PC-9 (cell line): ENCODE results near the gene NXT1.

ENCODE experiments used
- EZH2 ChIP-seq: fragments of 200-600 bp; sonication (generic); IDR thresholded peaks from 2 replicates; pipeline ENCODE4 v1.8.0; 2017; ENCODE audit warnings: antibody characterized with exemption, low read depth
- TF ChIP-seq, protein P1 (sequence below): fragments of 200-600 bp; sonication (generic); conservative IDR thresholded peaks from 2 replicates; pipeline ENCODE4 v1.6.1; 2017; ENCODE audit warnings: mixed run types, antibody characterized with exemption, mild to moderate bottlenecking, moderate library complexity

DNA sequence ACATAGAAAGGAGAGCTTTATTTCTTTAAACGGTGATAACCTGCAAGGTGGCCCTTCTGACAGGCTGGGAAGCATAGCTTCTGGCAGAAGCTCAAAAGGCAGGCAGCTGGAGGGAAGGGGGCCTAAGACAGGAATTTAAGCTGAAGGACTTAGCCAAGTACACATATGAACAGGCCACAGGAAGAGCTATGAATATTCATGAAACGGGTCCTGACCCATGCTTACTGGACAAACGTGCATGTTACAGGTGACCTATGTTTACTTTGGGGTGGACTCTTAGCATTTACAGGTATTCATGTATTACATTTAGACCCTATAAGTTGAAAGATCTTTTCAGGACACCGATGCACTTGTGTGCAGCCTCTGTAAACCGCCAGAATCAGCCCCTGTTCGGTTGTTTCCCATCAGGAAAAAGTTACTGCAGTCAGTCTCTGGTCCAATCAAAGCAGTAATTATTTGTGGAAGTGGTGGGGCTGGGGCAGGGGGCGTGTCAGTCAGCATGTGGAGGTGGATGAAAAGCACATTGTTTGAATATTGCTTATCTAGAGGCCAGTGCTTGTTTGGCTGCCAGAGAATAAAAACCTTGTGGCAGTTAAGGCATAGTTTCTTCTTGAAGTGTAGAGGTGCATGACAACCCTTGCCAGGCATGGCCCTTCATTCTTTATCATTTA, 8.5 kb downstream of the NXT1 start:
- TF ChIP-seq, protein P1, sequence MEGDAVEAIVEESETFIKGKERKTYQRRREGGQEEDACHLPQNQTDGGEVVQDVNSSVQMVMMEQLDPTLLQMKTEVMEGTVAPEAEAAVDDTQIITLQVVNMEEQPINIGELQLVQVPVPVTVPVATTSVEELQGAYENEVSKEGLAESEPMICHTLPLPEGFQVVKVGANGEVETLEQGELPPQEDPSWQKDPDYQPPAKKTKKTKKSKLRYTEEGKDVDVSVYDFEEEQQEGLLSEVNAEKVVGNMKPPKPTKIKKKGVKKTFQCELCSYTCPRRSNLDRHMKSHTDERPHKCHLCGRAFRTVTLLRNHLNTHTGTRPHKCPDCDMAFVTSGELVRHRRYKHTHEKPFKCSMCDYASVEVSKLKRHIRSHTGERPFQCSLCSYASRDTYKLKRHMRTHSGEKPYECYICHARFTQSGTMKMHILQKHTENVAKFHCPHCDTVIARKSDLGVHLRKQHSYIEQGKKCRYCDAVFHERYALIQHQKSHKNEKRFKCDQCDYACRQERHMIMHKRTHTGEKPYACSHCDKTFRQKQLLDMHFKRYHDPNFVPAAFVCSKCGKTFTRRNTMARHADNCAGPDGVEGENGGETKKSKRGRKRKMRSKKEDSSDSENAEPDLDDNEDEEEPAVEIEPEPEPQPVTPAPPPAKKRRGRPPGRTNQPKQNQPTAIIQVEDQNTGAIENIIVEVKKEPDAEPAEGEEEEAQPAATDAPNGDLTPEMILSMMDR = no peak
- no peak for TF ChIP-seq EZH2
